Measurements from ENCODE around the gene PRIMPOL.

Gene PRIMPOL

DNA sequence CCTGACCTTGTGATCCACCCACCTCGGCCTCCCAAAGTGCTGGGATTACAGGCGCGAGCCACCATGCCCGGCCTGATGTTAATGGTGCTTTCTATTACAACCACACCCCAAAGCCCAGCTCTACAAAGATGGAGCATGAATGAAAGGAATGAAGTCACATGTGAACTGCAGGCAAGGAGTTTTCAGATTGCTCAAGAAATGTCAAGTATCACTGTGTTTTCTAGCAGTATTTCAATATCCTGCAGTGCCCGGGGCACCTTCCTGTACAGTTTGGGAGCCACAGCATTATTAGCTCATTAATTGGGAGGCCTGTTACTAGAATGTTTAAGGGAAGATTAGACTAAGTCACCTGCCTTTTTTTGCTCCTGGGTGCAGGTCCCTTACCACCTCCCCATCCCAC, 40.1 kb downstream of the PRIMPOL start:
- CTCF ChIA-PET = interaction anchor here (1.5 kb wide), 1 partner anchor 56 kb away, joined by 5 read pairs; no protein-coding TSS in a partner anchor
- POLR2A ChIA-PET = no interaction called here
- TF ChIP-seq, protein P1, sequence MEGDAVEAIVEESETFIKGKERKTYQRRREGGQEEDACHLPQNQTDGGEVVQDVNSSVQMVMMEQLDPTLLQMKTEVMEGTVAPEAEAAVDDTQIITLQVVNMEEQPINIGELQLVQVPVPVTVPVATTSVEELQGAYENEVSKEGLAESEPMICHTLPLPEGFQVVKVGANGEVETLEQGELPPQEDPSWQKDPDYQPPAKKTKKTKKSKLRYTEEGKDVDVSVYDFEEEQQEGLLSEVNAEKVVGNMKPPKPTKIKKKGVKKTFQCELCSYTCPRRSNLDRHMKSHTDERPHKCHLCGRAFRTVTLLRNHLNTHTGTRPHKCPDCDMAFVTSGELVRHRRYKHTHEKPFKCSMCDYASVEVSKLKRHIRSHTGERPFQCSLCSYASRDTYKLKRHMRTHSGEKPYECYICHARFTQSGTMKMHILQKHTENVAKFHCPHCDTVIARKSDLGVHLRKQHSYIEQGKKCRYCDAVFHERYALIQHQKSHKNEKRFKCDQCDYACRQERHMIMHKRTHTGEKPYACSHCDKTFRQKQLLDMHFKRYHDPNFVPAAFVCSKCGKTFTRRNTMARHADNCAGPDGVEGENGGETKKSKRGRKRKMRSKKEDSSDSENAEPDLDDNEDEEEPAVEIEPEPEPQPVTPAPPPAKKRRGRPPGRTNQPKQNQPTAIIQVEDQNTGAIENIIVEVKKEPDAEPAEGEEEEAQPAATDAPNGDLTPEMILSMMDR (IDR thresholded peaks at IDR 0.05; ENCODE audit: insufficient read depth, low read length, missing control alignments) = no peak
- H3K4me3 ChIP-seq (ENCODE audit: low read depth, low read length) = no peak overlapping the region
- no peak for DNase-seq (ENCODE audit: low read depth, low spot score)

DNA sequence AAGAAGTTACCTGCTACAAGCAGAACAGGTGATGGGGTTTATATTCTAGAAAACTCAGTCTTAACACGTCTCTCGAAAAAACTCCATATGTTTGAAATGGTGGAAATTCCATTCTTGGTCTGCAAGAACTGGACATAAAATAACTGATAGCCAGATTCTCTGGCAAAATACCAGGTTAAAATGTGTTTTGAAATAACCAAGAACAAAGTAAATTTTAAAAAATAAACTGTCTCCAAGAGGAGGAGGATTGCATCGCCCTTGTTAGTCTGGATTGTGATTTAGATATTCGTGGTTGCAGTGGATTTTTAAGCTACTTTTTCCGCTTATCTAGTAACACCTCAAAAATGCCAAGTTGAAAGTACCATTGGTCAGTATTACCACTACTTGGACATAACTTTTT, 43.5 kb downstream of the PRIMPOL start:
- peak; percentile 14 for DNase-seq (ENCODE audit: low read depth, low spot score)
- TF ChIP-seq, protein P1 (IDR thresholded peaks at IDR 0.05; ENCODE audit: insufficient read depth, low read length, missing control alignments) = no peak
- CTCF ChIA-PET = interaction anchor here (1.0 kb wide), 1 partner anchor 52 kb away, joined by 3 read pairs; no protein-coding TSS in a partner anchor
- H3K4me3 ChIP-seq (ENCODE audit: low read depth, low read length) = no peak overlapping the region
- POLR2A ChIA-PET = no interaction called here

DNA sequence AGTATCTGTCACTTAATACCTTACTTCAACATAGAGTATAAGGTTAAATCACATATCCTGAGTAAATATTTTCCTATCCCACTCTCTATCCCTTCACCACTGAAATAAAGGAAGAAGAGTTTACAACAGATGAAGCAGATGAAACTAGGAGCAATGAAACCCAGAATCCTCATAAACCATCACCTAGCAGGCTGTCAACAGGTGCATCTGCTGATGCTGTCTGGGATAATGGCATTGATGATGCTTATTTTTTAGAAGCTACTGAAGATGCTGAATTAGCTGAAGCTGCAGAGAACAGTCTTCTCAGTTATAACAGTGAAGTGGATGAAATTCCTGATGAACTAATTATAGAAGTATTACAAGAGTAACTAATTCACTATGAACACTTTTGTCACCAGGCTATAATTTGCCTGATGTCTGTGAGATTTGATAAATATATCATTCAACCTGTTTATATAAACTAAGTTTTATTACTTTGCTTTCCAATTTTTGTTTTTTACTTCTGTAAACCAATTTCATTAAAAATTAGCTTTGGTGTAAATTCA, 44.9 kb downstream of the PRIMPOL start:
- no peak for DNase-seq (ENCODE audit: low read depth, low spot score)
- ChIA-PET CTCF (no interaction called here), POLR2A (interaction anchor here (0.9 kb wide), 1 partner anchor 10 kb away, joined by 3 read pairs; no protein-coding TSS in a partner anchor)
- no peak overlapping the region for H3K4me3 ChIP-seq (ENCODE audit: low read depth, low read length)
- TF ChIP-seq, protein P1 (IDR thresholded peaks at IDR 0.05; ENCODE audit: insufficient read depth, low read length, missing control alignments) = no peak

DNA sequence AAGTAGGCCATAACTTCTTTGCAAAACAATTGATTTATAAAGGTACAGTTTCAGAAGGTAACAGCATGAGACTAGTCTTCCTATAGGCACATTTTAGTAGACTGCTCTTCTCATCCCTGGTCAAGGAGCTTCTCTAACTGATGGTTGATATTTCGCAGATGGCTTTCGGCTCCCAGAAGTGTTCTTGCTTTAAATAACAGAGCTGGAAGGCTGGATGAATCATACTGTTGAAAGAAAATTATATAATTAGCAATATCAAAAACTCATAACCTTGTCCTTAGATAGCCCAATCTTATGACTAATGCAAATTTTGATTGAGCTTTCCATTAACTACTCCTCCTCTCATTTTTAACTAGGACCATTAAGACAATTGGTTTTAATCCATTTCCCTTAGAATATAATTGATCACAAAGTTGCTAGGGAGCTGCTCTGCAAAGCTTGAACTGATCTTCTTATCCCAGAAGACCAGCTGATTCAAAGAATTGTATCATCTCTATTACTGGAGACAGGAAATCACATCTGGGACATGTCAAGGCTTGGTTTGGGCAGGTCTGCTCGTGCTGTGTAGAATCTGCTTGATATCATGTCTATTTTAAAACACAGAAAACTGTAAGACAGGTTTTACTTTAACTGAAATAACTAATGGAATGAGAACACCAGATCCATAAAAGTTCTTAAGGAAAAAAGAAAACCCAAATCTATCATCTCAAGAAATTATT, 45.8 kb downstream of the PRIMPOL start:
- CTCF ChIA-PET = interaction anchor here (1.0 kb wide), 1 partner anchor 11 kb away, joined by 3 read pairs; no protein-coding TSS in a partner anchor
- DNase-seq (ENCODE audit: low read depth, low spot score) = no peak
- TF ChIP-seq, protein P1 (IDR thresholded peaks at IDR 0.05; ENCODE audit: insufficient read depth, low read length, missing control alignments) = no peak
- POLR2A ChIA-PET = no interaction called here
- H3K4me3 ChIP-seq (ENCODE audit: low read depth, low read length) = no peak overlapping the region

DNA sequence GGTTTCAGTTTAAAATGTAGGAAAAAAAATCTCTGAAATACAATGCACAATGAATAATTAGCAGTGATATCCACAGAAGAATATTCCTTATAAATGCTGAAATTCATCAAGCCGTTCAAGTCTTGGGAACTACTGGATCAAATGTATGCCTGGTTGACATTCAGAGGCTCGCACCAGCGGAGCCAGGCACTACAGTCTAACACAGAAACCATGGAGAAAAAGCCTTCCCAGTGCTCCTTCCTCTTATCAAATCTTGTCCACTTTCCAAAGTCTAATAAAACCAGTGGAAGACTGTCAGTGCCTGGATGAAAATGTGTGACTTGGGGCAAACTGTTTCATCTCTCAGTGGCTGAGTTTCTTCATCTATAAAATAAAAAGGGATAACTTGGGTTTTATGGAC, 48.4 kb downstream of the PRIMPOL start:
- ChIA-PET CTCF (no interaction called here), POLR2A (no interaction called here)
- TF ChIP-seq, protein P1 (IDR thresholded peaks at IDR 0.05; ENCODE audit: insufficient read depth, low read length, missing control alignments) = no peak
- no peak overlapping the region for H3K4me3 ChIP-seq (ENCODE audit: low read depth, low read length)
- DNase-seq (ENCODE audit: low read depth, low spot score) = no peak

DNA sequence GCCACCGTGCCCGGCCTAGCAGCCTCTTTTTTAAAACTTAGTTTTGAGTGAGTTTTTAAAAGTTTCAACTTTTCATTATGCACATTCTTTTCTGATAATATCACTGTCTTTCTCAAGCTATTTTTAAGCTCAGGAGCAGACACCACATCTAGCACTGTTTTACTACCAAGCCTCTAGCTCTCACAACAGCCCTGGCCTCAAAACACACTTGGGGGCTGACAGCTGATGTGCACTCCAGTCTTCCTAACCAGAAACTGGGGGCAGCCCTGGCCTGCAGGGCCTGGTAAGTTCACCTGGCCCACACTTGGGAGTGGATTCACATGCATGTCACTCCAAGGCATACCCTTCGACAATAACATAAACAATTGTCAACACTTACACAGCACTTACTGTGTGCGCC, 50.4 kb downstream of the PRIMPOL start:
- CTCF ChIA-PET = no interaction called here
- TF ChIP-seq, protein P1 (IDR thresholded peaks at IDR 0.05; ENCODE audit: insufficient read depth, low read length, missing control alignments) = no peak
- POLR2A ChIA-PET = no interaction called here
- DNase-seq (ENCODE audit: low read depth, low spot score) = no peak
- no peak overlapping the region for H3K4me3 ChIP-seq (ENCODE audit: low read depth, low read length)

Measured in AG04449 (cell line).